GM12892 (cell line): ENCODE measurements around the gene CLEC16A. TPM values are rescaled to one million over a fixed set of nuclear protein-coding genes. Genes with fewer than 3 reads are reported as not detected.

Experiments used
- DNase-seq: peaks from one replicate; pipeline ENCODE4 v3.0.0; 2011; ENCODE audit not compliant: insufficient read length
- FAIRE-seq: peaks from 2 replicates; lab custom pipeline; 2011; peaks lifted over from hg19 to GRCh38; lab: Jason Lieb, UNC
- POLR2A ChIP-seq: IDR thresholded peaks from 2 replicates; pipeline ENCODE4 v1.6.1; 2011; ENCODE audit warnings: low read depth, low read length, control low read depth
- POLR2AphosphoS5 ChIP-seq: IDR thresholded peaks from 2 replicates; pipeline ENCODE4 v1.6.1; 2011; ENCODE audit warnings: low read depth, low read length, control low read depth
- TAF1 ChIP-seq: IDR thresholded peaks from 2 replicates; pipeline ENCODE4 v1.6.1; 2011; ENCODE audit warnings: low read depth, mild to moderate bottlenecking, control low read depth, low read length, borderline replicate concordance
- polyA plus RNA-seq: library from polyadenylated mRNA; unstranded; fragments of >200 nt; gene quantifications from one replicate; pipeline ENCODE4 v1.2.1, GENCODE V29; 2012; ENCODE audit warnings: missing spikeins, inconsistent platforms; ENCODE audit not compliant: missing spikeins

Gene CLEC16A
- polyA plus RNA-seq, result 15.4 TPM

- peak; percentile 70; the same call in 1 of the 2 replicates for TF ChIP-seq POLR2A
- TF ChIP-seq TAF1, result peak; percentile 68
- TF ChIP-seq POLR2AphosphoS5, result peak; percentile 70
- DNase-seq, result peak; percentile 81
- FAIRE-seq, result peak; percentile 93
Measured at GRCh38 chr16:10944249-10945064, at the start of gene CLEC16A. TSS of gene CLEC16A (plus strand) at chr16:10944564. CDS start at chr16:10944718, 154 bp downstream.

- FAIRE-seq (peak; percentile 40), DNase-seq (no peak)
- TF ChIP-seq POLR2A (no peak), POLR2AphosphoS5 (no peak), TAF1 (no peak)
Measured at GRCh38 chr16:10895053-10895946, 49.1 kb upstream of the CLEC16A start.

- FAIRE-seq, result peak; percentile 21
- DNase-seq, result no peak
- TF ChIP-seq POLR2A (no peak), TAF1 (no peak), POLR2AphosphoS5 (no peak)
Measured at GRCh38 chr16:10896165-10896564, 48.2 kb upstream of the CLEC16A start.

- no peak for TF ChIP-seq POLR2AphosphoS5
- no peak for TF ChIP-seq POLR2A
- no peak for TF ChIP-seq TAF1
- FAIRE-seq (no peak), DNase-seq (no peak)
Measured at GRCh38 chr16:10896723-10897122, 47.6 kb upstream of the CLEC16A start.

- no peak for TF ChIP-seq POLR2A
- TF ChIP-seq TAF1, result no peak
- TF ChIP-seq POLR2AphosphoS5, result no peak
- FAIRE-seq, result peak; percentile 65
Measured at GRCh38 chr16:10897134-10897533, 47.2 kb upstream of the CLEC16A start.

GRCh38 chr16:10902999-10903398, 41.4 kb upstream of the CLEC16A start:
- DNase-seq (no peak), FAIRE-seq (no peak)
- TF ChIP-seq TAF1 (no peak), POLR2A (no peak), POLR2AphosphoS5 (no peak)

More at GRCh38 chr16:10897134-10897533, 47.2 kb upstream of the CLEC16A start:
- no peak for DNase-seq

- no peak for TF ChIP-seq POLR2A
- no peak for TF ChIP-seq POLR2AphosphoS5
- TF ChIP-seq TAF1, result no peak
- no peak for DNase-seq
- no peak for FAIRE-seq
Measured at GRCh38 chr16:10906482-10906881, 37.9 kb upstream of the CLEC16A start.

GRCh38 chr16:10906914-10907756, 37.2 kb upstream of the CLEC16A start:
- no peak for DNase-seq
- no peak for FAIRE-seq
- TF ChIP-seq POLR2A (no peak), POLR2AphosphoS5 (no peak), TAF1 (no peak)

- FAIRE-seq (no peak), DNase-seq (no peak)
- no peak for TF ChIP-seq TAF1
- TF ChIP-seq POLR2AphosphoS5, result no peak
- no peak for TF ChIP-seq POLR2A
Measured at GRCh38 chr16:10907757-10908045, 36.7 kb upstream of the CLEC16A start.

GRCh38 chr16:10911267-10911666, 33.1 kb upstream of the CLEC16A start:
- no peak for TF ChIP-seq POLR2A
- TF ChIP-seq POLR2AphosphoS5, result no peak
- DNase-seq (no peak), FAIRE-seq (no peak)
